MCF 10A (cell line): Measurements from ENCODE around the gene DDR1. TPM values are rescaled to one million over a fixed set of nuclear protein-coding genes. Genes with fewer than 3 reads are reported as not detected.
"Not testable (repeated sequence)": the region's sequence is repeated elsewhere in the genome, so short reads cannot be mapped to it uniquely, and the experiment has no call there.

Experiments used
- BruUV-seq: library from RNA; stranded (reverse); fragments of 400-500 nt; replicated peaks from 2 replicates; lab custom pipeline; 2021; lab: Mats Ljungman, UMichigan
- CTCF ChIA-PET: fragments of 300-600 bp; sonication (Branson Sonifier 250); formaldehyde crosslinking; extraction: SDS; loops from one replicate; lab custom pipeline; 2021; ENCODE audit warnings: antibody characterized with exemption, inconsistent platforms; lab: Yijun Ruan, JAX
- POLR2A ChIA-PET: fragments of 300-600, 350-650 bp; sonication (Branson Sonifier 250); formaldehyde crosslinking; extraction: SDS; loops from one replicate; lab custom pipeline; 2020; ENCODE audit warnings: antibody characterized with exemption, inconsistent platforms; lab: Yijun Ruan, JAX
- DNase-seq: peaks from one replicate; pipeline ENCODE4 v3.0.0-alpha.2; 2018; ENCODE audit not compliant: unreplicated experiment
- H3K27ac Mint-ChIP-seq: one replicate; pipeline ENCODE4 v1.8.0; 2022; ENCODE audit warnings: mild to moderate bottlenecking, low read depth, mixed read lengths; ENCODE audit not compliant: unreplicated experiment
- H3K27me3 Mint-ChIP-seq: one replicate; pipeline ENCODE4 v1.8.0; 2022; ENCODE audit warnings: mixed read lengths; ENCODE audit not compliant: insufficient read depth, unreplicated experiment
- H3K36me3 Mint-ChIP-seq: one replicate; pipeline ENCODE4 v1.8.0; 2022; ENCODE audit warnings: mild to moderate bottlenecking, moderate library complexity, mixed read lengths; ENCODE audit not compliant: insufficient read depth, unreplicated experiment
- H3K4me1 Mint-ChIP-seq: one replicate; pipeline ENCODE4 v1.8.0; 2022; ENCODE audit warnings: mixed read lengths; ENCODE audit not compliant: insufficient read depth, unreplicated experiment
- H3K4me3 Mint-ChIP-seq: one replicate; pipeline ENCODE4 v1.8.0; 2022; ENCODE audit warnings: mild to moderate bottlenecking, moderate library complexity, mixed read lengths; ENCODE audit not compliant: unreplicated experiment
- H3K9me3 Mint-ChIP-seq: one replicate; pipeline ENCODE4 v1.8.0; 2022; ENCODE audit warnings: mixed read lengths; ENCODE audit not compliant: unreplicated experiment
- CTCF ChIP-seq: fragments of 200-600 bp; IDR thresholded peaks from one replicate; pipeline ENCODE4 v1.8.0; 2022; ENCODE audit warnings: antibody characterized with exemption, mild to moderate bottlenecking; ENCODE audit not compliant: unreplicated experiment
- intact Hi-C: fragments of 100-400 bp; cut with micrococcal nuclease; formaldehyde crosslinking; loops from 2 replicates; pipeline ENCODE4 v1.14.1; 2022
- total RNA-seq: library from RNA; stranded (reverse); gene quantifications from 2 replicates; pipeline ENCODE4 v1.2.3, GENCODE V29; 2022

Gene DDR1
- total RNA-seq, 1 experiment from 2014 or later, result 66.0 TPM

- no peaks in the 10 kb centered on the region for H3K9me3 Mint-ChIP-seq
- peak overlapping the region; percentile 49 for H3K27ac Mint-ChIP-seq
- H3K4me3 Mint-ChIP-seq, result no peak overlapping the region
- no peak for TF ChIP-seq CTCF
- no peaks in the 10 kb centered on the region for H3K27me3 Mint-ChIP-seq
- H3K4me1 Mint-ChIP-seq, result peaks cover 14% of the 10 kb centered on the region
- peaks cover 21% of the 10 kb centered on the region for H3K36me3 Mint-ChIP-seq
- no TSS peak for BruUV-seq
- intact Hi-C loops, result no loop called here
- no peak for DNase-seq
- POLR2A ChIA-PET, result interaction anchor here (1.8 to 5.8 kb wide), 2 partner anchors 13 to 19 kb away, joined by 6 to 36 read pairs; partner anchors contain the start of gene DDR1
- CTCF ChIA-PET, result interaction anchor here (1.0 to 5.1 kb wide), 4 partner anchors 12 to 169 kb away, joined by 3 to 24 read pairs (median 6); partner anchors contain the start of genes DDR1 and VARS2
Observed at GRCh38 chr6:30903236-30903635, 18.9 kb downstream of the DDR1 start.

- BruUV-seq, H3K9me3 Mint-ChIP-seq, H3K27me3 Mint-ChIP-seq, intact Hi-C loops, DNase-seq: not testable (repeated sequence)
- ChIA-PET CTCF (interaction anchor here (1.9 kb wide), 1 partner anchor 8 kb away, joined by 7 read pairs; no protein-coding TSS in a partner anchor), POLR2A (interaction anchor here (0.6 to 3.8 kb wide), 20 partner anchors 8 to 275 kb away, joined by 3 to 60 read pairs (median 5); partner anchors contain the start of genes DDR1 and PSORS1C1)
- Mint-ChIP-seq H3K4me3 (peak overlapping the region; percentile 96), H3K36me3 (peaks cover 16% of the 10 kb centered on the region), H3K4me1 (peaks cover 23% of the 10 kb centered on the region), H3K27ac (peak overlapping the region; percentile 57)
Observed at GRCh38 chr6:30907290-30907757, 23.0 kb downstream of the DDR1 start.

- Mint-ChIP-seq H3K4me1 (peaks cover 16% of the 10 kb centered on the region), H3K36me3 (peaks cover 18% of the 10 kb centered on the region), H3K27me3 (no peaks in the 10 kb centered on the region), H3K4me3 (peak within 1 kb of the TSS; percentile 96), H3K27ac (peak within 1 kb of the TSS; percentile 57), H3K9me3 (no peaks in the 10 kb centered on the region)
- ChIA-PET POLR2A (interaction anchor here (0.6 to 3.8 kb wide), 23 partner anchors 9 to 275 kb away, joined by 3 to 60 read pairs (median 4); partner anchors contain the start of genes DDR1 and PSORS1C1), CTCF (interaction anchor here (0.9 to 2.3 kb wide), 6 partner anchors 8 to 172 kb away, joined by 3 to 10 read pairs (median 4); no protein-coding TSS in a partner anchor)
- BruUV-seq, result no TSS peak
- TF ChIP-seq CTCF, result no peak
- DNase-seq, result peak; percentile 100
- intact Hi-C loops, result loop anchor here (1.0 to 2.0 kb wide), 2 partner anchors 23 to 80 kb away; partner anchors contain the start of gene DDR1
Observed at GRCh38 chr6:30907758-30908591, 23.7 kb downstream of the DDR1 start, which contains the start of gene GTF2H4. TSS of gene GTF2H4 (plus strand) at chr6:30908207.

GRCh38 chr6:30908700-30909099, 24.4 kb downstream of the DDR1 start:
- intact Hi-C loops, result loop anchor here (1.0 to 2.0 kb wide), 2 partner anchors 24 to 80 kb away; partner anchors contain the start of gene DDR1
- CTCF ChIA-PET, result interaction anchor here (0.9 to 2.3 kb wide), 7 partner anchors 22 to 171 kb away, joined by 3 to 10 read pairs (median 5); no protein-coding TSS in a partner anchor

GRCh38 chr6:30910473-30910872, 26.2 kb downstream of the DDR1 start:
- peaks cover 26% of the 10 kb centered on the region for H3K36me3 Mint-ChIP-seq
- BruUV-seq, H3K27me3 Mint-ChIP-seq, H3K4me3 Mint-ChIP-seq, H3K9me3 Mint-ChIP-seq, H3K27ac Mint-ChIP-seq, intact Hi-C loops, DNase-seq: not testable (repeated sequence)
- ChIA-PET POLR2A (interaction anchor here (1.7 kb wide), 1 partner anchor 26 kb away, joined by 9 read pairs; the partner anchor contains the start of gene DDR1), CTCF (interaction anchor here (0.7 to 2.3 kb wide), 8 partner anchors 24 to 218 kb away, joined by 3 to 10 read pairs (median 4); no protein-coding TSS in a partner anchor)
- H3K4me1 Mint-ChIP-seq, result peaks cover 20% of the 10 kb centered on the region

More at GRCh38 chr6:30908700-30909099, 24.4 kb downstream of the DDR1 start:
- no peak for DNase-seq
- Mint-ChIP-seq H3K9me3 (no peaks in the 10 kb centered on the region), H3K4me1 (peaks cover 16% of the 10 kb centered on the region), H3K27me3 (no peaks in the 10 kb centered on the region), H3K4me3 (peak overlapping the region; percentile 96), H3K27ac (peak overlapping the region; percentile 57), H3K36me3 (peaks cover 25% of the 10 kb centered on the region)
- BruUV-seq, result no TSS peak
- TF ChIP-seq CTCF, result no peak
- POLR2A ChIA-PET, result interaction anchor here (0.7 to 3.8 kb wide), 12 partner anchors 8 to 264 kb away, joined by 3 to 60 read pairs (median 6); partner anchors contain the start of genes DDR1 and PSORS1C1
